HG02981 (cell line): ENCODE data around the gene UMODL1.

Source experiments
- ATAC-seq: cut with Tn5 transposase; IDR thresholded peaks from one replicate; pipeline ENCODE4 v1.9.1; 2021; ENCODE audit warnings: mild to moderate bottlenecking, moderate library complexity; ENCODE audit not compliant: unreplicated experiment

Gene UMODL1

DNA sequence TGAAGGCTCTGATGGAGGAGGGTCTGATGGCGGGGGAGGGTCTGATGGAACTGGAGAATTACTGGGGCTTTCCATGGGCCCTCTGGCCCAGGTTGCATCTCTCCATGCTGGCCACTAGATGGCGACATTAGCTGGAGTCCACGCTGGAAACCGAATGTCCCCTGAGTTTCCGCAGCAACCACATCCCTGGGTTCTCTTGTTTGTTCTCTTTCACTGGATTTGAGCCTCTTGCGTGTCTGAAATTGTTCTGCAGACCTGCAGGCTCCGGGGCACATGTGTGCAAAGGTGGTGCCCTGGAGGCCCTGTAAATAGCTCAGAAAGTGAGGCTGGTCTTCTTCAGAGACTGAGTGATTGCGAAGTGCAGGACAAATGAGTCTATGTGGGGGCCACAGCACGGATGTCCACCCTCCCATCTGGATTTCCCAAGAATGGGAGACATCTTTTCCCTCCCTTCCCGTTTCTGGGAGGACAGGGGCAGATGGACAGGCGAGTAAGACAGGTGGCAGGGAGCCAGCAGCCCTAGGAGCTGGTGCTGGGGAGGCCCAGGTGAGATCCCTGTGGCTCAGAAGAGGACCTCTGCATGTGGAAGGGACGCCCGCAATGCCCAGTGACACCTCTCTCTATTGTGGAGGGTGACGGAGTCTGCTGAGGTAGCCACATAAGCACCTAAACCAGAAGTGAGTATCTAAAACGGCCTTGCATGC, 74.6 kb downstream of the UMODL1 start:
- no peak for ATAC-seq

DNA sequence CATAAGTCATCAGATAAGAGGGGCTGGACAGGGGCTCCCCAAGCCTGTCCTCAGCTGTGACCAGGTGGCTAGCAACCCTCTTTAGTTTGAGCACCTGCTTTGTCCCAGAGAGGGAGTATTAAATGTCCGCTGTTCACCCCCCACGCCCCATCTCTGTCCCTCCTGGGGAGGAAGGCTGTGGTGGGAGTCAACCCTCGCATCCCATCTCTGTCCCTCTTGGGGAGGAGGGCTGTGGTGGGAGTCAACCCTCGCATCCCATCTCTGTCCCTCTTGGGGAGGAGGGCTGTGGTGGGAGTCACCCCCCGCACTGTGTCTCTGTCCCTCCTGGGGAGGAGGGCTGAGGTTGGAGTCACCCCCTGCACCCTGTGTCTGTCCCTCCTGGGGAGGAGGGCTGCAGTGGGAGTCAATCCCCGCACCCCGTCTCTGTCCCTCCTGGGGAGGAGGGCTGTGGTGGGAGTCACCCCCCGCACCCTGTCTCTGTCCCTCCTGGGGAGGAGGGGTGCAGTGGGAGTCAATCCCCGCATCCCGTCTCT, 75.2 kb downstream of the UMODL1 start:
- no peak for ATAC-seq

DNA sequence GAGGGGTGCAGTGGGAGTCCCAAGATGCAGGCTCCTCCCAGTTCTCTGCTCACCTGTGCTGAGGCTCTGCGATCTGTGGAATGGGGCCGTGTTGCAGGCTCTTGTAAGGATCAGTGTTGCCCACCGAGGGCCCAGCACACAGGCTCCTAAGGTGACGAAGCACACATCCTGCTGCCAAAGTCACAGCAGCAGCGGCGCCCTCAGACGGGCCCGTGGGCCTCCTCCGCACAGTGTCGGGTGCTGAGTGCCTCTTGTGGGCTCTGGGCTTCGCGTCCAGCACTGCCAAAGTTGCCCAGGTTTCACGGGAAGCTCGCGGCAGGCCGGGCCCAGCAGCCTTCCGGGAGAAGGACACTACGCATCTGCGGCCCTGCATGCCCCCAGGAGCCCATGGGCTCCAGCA, 75.7 kb downstream of the UMODL1 start:
- no peak for ATAC-seq

DNA sequence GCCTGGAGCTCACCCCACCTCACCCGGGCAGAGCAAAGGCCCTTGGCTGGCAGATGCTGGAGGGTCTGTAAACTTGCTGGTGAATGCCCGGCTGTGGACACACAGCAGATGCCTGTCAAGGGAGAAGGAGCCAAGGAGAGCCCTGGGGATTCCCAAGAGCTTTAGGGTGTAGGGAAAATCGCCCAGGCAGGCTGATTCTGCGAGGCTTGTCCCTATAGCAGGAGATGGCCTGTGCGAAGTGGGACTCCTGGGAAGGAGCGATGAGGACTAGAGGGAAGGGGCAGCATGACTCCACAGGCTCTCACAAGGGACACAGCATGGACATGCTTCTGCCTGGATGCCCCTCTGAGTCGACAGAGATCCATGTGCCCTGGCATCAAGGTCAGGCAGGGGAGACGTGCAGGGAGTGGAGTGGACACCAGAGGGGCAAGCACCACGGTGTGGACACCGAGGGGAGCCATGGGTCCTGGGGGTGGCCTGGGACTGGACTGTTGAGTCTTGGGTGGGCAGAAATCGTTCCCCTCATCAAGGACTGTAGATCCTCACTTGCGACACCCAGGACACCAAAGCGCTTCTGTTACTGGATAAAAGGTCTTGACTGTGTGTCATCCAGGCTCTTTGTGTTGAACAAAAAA, 76.4 kb downstream of the UMODL1 start:
- no peak for ATAC-seq

DNA sequence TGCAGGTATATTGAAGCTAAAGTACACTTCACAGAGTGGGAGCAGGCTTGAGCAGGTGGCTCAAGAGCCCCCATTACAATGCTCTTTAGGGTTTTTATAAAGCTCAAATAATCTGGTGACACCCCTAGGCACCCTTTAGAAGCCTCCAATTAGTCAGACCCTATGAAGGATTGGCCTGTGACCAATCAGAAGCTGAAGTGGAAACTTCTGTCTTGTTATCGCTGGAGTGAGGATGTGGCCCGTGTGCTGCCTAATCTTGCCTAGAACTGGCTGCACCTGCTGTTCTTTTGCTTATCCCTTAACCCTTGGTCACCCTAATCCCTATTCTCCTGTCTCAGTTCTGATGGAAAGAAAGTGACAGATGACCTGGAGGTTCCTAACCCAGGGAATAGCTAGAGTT, 77.0 kb downstream of the UMODL1 start:
- ATAC-seq: no peak

DNA sequence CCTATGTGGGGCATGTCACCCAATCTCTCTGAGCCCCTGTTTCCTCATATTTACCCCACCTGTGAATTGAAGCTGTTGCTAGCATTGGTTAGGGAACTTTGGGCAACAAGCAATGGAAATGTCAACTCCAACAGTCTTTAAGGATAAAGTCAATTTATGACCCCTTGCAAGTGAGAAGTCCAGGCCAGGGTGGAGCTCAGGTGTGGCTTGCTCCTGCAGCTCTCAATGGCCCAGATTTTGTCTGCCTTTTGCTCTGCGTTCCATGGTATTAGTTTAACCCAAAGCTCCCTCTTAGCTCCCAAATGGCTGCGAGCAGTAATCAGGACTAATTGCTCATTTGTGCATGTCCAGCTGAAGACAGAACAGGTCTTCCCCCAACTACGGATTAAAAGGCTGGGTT, 77.5 kb downstream of the UMODL1 start:
- ATAC-seq: no peak

DNA sequence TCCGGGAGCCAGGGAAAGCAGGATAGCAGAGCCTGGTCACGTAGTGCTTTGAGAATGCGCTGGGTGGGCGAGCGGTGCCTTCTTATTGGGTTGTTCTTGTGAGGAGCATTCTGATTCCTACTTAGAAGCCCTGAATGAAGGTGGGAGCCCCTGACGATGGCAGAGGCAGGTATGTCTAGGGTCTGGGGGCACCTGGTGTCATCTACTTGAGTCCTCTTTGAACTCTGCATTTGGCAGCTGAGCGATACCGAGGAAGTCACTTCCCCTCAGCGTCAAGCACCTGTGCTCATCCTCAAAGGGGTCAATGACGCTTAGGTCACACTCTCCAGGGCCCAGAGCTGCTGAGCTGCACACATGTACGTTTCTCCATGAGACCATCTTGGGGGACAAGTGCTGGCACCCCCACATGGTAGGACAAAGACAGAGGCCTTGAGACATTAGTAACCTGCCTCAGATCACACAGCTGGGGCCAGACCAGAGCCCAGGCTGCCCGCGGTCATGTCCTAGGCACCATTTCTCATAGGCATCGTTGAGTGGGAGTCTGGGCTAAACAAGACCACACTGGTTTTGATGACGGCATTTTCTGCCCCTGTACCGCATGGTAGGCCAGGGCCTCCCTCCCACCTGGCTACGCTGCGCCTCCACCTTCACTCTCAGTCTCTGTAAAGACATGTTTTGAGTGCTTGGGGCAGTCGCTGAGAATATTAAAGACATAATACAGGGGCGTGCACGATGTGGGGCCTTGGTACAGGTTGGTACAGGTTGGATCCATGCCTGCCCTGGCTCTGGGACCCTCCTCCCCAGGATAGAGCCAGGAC, 78.7 kb downstream of the UMODL1 start:
- no peak for ATAC-seq

DNA sequence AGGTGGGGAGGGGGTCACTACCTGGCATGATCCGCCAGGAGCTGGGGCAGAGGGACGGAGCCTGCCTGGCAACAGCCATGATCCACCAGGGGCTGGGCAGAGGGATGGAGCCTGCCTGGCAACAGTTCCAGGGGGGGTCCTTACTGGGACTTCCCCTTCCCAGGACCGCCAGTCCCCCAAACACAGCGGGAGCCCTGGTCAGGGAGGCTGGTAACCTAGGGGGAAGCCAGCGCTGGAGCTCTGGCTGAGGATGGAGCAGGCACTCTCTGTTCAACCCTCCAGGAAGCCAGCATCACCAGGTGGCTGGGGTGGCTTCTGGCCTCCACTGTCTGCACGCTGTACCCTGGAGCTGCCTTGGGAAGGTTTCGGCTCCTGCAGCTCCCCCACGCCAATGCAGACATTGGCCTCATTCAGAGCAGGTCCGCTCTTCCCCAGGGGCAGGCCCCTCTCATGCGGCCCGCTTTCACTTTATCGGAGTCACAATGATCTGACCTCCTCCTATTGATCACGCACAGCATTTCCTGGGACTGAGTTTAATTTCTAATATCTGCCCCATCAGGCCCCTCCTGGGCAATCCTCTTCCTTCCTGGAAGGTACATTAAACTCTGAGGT, 79.5 kb downstream of the UMODL1 start:
- no peak for ATAC-seq

DNA sequence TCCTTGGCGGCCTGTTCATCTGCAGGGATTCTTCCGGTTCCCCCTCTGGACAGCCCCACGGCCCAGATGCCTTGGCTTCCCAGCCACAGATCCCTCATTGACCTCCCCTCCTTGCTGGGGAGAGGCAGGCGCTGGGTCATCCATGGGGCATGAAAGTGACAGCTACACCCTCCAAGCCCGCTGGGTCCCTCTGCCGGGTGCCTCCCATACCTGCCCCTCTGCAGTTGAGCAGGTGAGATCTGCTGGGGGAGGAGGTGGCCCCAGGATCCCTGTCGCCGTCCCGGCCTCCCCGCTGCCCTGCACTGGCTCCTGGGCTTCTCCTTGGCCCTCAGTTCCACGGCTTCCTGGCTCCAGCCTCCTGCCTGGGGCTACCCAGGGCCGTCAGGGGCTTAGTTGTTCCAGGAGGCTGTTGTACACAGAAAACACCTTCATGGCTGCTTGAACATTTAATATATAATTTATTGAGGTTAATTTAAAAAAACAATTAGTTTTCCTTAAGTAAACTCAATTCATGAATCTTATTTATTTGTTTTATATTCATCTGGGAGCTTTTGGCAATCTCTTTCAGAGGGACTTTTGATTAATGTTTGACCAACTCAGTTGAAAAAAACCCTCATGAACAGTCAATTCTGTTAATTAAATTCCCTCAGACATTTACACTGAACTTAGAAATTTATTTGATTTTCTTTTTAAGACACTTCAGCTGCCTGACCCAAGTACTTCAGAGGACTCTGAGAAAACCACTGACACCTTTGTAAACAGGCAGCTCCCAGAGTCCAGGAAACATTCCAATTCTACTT, 80.2 kb downstream of the UMODL1 start:
- no peak for ATAC-seq

DNA sequence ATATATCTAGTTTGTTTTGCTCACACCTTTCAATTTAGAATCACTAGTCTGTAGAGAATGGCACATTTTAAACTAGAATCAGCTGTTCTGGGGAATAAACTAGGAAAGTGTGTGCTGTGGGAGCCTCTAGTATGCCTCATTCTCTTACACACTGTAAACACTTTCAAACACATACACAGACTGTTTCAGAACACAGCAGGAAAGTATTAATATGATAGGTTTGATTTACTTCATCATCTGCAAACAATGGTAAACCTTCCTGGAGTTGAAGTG, 80.8 kb downstream of the UMODL1 start:
- no peak for ATAC-seq

DNA sequence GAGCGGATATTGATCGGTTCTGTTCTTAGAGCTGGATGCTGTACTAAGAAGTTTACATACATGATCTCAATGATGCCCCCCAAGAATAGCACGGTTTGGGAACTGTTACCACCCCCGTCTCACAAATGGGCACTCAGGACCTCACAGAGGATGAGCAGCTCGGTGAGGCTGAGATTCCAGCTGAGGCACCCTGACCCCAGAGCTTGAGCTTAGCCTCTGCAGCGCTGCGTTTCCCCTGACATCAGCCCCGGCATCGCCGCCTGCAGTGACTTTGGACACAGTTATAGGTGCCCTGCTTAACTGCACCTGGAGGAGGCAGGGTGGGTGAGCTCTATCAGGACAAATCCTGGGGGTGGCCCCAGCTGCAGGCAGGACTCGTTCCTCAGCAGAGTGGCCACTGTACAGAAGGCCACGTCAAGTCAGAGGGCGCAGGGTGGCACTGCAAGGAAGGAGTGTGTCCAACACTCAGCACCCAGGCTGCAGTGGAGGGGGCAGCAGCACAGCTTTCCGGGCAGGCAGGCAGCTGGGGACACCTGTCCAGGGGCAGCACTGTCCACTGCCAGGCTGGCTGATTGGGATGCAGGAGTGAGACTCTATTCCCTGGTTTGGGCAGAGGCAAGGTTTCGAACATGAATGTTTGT, 82.0 kb downstream of the UMODL1 start:
- ATAC-seq: no peak

DNA sequence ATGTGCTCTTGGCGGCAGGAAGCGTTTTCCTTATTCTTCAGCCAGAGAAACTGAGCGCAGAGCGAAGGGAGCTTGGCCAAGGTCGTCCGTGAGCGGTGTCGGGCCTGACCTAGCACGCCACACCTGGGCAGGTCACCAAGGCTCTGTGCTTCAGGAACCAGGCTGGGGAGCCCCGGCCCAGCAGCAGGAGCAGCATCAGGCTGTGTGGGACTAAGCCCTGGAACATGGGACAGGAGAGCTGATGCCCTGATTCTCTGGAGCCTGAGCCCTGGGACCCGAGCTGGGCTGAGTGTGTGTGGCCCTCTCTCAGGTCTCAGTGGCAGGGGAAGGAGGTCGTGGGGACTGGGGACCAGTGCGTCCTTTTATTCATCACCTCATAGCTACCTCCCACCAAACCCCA, 82.6 kb downstream of the UMODL1 start:
- no peak for ATAC-seq

DNA sequence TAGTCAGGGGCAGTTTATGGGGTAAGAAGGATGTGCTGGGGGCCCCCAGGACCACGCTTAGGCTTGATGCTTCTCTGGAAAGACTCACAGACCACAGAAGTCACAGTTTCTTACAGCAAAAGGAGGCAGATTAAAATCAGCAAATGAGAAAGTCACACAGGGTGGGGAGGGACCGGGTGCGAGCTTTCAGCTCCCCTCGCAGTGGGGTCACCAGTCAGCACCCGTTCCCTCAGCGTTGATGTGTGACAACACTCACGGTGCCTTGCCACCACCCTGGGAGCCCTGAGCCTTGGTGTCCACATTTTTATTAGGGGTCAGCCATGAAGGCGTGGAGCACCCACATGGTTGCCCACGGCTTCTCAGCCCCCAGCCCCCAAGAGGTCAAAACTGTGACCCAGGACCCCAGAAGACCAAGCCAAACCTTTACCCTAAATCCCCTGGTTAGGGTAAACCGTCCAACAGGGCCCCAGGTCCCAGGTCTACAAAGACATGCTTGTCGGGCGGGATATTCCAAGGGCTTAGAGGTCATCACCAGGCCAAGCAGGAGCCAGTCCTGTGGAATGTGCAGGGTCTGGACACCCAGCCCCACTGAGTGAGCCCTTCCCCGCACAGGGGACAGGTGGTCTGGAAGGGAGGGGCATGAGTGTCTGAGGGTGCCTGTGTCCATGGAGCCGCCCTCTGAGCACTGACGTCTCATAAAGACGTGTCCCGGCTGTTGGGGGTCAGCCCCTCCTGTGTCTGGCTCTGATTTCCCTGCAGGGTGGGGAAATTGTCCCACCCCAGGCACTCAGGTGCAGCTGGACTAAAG, 83.3 kb downstream of the UMODL1 start:
- ATAC-seq: no peak

DNA sequence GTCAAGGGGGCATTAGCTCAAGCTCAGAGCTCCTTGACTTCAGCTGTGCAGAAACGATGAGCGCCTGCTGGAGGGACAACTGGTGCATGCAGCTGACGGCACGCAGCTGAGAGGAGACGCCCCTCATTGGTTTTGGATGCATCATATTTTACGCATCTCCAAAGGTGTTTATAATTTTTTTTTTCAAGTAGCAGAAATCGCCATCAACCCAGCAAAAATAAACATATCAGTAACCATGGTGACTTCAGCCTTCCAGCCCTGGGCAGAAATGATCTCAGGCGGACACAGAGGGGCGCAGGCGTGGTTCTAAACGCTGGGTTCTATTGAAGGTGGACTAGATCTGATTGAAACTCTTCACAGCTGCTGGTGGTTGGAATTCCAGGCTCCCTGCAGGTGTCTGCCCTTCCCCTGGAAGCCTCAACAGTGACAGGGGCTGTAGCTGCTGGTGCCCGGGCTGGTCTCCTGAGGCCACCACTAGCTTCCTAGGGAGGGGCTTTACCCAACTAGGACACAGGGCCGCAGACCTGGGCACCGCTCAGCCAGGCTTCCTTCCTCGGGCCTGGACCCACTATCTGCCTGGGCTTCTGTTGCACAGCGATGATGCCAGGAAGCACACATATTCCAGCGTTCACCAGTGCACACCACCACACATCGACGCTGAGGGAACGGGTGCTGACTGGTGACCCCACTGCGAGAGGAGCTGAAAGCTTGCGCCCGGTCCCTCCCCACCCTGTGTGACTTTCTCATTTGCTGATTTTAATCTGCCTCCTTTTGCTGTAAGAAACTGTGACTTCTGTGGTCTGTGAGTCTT, 84.1 kb downstream of the UMODL1 start:
- no peak for ATAC-seq

DNA sequence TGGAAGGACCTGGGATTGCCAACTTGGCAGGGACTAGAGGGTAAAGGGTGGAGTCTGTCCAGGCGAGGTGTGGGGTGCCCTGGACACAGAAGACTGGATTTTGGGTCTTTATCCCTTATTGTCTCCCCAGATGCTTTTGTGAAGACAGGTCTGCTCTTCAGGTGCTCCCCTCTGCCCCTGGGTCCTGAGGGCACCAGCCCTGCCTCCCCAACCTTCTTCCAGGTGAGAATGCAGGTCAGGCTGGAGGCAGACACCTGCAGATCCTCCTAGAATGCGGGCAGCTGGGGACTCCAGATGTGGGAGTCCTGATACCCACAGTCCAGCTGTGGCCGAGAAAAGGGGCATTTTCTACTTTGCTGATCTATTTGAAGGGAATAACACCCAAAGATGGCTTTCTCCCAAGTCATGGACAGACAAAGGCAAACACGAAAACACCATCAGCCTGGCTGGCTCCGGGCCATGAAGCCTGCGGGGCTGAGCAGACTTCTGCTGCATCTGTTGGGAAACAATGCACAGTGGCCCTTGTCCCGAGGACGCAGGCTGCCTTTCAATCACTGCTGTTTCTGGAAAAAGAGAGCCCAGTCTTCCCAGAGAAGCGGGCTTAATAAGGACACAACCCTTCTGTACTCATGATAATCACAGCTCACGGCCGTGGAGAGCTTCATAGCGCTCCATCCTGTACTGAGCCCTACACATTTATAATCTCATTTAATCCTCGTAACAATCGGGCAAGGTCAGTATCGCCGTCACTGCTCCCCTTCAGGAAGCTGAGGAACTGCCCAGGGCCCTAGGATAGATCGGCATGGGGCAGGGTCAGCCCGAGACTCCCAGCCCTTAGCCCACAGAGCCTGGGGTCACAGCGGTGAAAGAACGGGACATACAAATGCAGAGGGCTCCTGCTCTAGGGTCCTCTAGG, 85.8 kb downstream of the UMODL1 start:
- no peak for ATAC-seq

DNA sequence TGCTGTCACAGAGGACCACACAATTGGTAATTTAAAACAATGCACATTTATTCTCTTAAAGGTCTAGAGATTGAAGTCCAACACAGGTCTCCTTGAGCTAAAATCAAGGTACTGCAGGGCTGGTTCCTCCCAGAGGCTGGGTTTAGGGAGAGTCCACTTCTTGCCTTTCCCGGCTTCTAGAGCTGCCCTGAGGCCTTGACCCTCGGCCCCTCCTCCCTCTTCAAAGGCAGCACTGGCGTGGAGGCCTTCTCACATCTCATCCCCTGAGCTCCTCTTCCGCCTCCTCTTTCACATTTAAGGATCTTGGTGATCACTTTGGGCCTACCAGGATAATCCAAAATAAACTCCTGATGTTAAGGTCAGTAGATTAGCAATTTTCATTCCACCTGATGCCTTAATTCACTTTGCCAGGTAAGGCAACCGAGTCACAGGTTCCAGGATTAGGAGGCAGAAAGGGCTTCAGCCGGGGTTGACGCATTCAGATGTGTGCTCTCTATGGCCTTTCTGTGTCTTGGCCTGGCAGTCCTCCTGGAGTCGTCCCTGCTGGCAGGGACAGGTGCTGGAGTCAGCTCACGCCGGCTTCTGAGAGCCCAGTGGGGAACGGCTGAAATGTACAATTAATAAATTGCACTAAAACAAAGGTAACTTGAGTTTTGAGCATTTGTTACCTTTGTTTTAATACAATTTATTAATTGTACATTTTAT, 86.6 kb downstream of the UMODL1 start:
- ATAC-seq: no peak

DNA sequence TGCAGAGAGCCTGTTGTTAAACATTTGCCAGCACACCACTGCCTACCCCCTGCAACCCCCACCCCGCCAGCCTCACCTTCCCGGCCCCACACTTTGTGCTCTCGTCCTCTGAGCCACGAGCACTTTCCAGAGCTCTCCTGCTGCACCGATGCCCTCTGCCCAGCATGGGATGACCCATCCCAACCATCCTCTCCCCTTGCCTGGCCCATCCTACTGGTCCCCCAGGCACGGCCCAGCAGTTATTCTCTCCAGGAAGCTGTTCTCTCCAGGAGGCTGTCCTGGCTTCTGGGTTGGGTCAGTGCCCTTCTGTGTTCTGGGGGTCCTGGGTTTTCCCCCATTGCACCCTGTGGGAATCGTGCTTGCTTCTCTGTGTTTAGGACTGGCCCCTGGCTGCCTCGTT, 87.7 kb downstream of the UMODL1 start:
- no peak for ATAC-seq
